D721Med (cell line): ENCODE measurements around the gene TEX261.
"Not testable (repeated sequence)": the region's sequence is repeated elsewhere in the genome, so short reads cannot be mapped to it uniquely, and the experiment has no call there.

ENCODE experiments used
- DNase-seq: peaks from one replicate; pipeline ENCODE4 v3.0.0; 2011; ENCODE audit warnings: low spot score; ENCODE audit not compliant: insufficient read length
- FAIRE-seq: peaks from 2 replicates; lab custom pipeline; 2011; peaks lifted over from hg19 to GRCh38; lab: Jason Lieb, UNC
- CTCF ChIP-seq: IDR thresholded peaks from 2 replicates; pipeline ENCODE4 v1.5.1; 2012; ENCODE audit warnings: mild to moderate bottlenecking, control low read depth; ENCODE audit not compliant: insufficient read depth; ENCODE audit errors: missing control alignments

The TEX261 gene

DNA sequence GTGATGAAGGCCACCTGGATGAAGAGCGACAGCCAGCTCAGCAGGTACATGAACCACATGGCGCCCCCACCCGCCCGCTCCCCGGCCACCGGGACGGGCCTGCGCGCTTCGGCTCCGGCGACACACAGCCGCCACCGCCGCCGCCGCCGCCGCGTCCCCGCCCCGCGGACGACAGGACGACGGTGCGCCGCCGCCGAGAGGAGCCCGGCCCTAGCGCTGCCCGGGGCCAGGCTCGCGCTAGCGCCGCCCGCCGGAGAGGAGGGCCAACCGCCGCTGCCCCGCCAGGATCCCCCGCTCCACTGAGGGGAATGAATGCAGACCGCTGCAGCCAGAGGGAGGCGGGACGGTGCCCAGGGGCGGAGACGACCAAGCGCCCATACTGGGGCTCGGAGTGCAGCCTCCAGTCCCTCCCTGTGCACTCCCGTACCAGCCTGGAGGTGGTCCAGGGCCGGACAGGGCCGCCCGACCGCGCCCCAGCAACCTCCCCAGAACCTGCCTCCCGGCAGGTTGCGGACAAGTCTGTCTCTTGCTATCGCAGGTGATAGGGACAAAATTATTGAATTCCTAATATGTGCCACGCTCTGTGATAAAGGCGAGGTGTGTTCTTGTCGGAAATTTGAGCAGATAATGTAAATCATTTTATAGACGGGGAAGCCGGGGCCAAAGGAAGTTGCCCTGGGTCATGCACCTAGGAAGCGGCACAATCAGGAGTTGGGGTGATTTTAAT lies at the start of gene TEX261:
TEX261 (minus strand) TSS at position 175 of the 727 bp plus-strand sequence; CDS start at position 59, 116 bp downstream.
- peak; percentile 68 for TF ChIP-seq CTCF

GRCh38 chr2:71043531-71044407 lies 49.1 kb upstream of the TEX261 start:
- TF ChIP-seq CTCF: no peak
- FAIRE-seq (no peak), DNase-seq (no peak)

More for the DNA sequence above, at the start of gene TEX261:
- peak; percentile 81 for DNase-seq
- no peak for FAIRE-seq

DNA sequence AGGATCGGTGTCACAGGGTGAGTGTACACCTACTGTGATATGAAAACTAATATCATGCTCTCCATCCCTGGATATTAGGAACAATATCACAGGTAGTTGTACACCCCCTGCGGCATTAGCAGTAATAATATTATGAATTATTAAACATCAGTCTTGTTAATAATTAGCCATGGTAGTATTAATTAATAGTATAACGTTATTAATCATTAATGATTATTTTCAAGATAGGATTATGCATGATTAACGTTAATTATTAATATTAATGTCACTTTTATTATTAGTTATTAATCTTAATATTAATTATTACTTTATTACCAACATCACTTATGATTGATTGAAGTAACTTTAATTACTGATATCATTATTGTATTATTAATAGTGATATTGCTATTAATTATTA lies 47.6 kb upstream of the TEX261 start:
- no peak for TF ChIP-seq CTCF
- DNase-seq (no peak), FAIRE-seq (no peak)

GRCh38 chr2:71036296-71036695 lies 41.6 kb upstream of the TEX261 start:
- not testable (repeated sequence) for DNase-seq, FAIRE-seq

DNA sequence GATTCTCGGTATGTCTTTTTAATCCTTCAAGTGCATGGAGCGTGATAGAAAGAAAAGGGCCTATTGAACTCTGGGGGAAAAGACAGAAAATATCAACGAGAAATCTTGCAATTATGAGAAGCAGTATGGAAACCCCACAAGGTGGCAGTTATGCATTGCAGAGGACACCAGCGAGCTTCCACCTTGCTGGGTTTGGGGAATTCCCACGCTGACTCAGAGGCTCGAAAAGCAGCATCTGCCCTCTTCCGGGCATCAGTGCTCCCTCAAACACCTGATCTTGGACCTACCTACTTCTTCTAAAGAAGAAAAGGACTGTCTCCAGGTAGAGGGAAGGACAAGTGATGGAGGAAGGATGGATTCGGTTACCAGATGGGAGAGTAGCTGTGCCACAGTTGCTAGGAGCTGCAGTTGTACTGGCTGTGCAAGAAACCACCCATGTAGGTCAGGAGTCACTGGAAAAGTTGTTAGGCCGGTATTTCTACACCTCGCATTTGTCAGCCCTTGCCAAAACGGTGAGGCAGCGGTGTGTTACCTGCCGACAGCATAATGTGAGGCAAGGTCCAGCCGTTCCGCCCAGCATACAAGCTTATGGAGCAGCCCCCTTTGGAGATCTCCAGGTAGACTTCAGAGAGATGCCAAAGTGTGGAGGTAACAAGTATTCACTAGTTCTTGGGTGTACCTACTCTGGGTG lies 29.0 kb upstream of the TEX261 start:
- DNase-seq, FAIRE-seq: not testable (repeated sequence)

DNA sequence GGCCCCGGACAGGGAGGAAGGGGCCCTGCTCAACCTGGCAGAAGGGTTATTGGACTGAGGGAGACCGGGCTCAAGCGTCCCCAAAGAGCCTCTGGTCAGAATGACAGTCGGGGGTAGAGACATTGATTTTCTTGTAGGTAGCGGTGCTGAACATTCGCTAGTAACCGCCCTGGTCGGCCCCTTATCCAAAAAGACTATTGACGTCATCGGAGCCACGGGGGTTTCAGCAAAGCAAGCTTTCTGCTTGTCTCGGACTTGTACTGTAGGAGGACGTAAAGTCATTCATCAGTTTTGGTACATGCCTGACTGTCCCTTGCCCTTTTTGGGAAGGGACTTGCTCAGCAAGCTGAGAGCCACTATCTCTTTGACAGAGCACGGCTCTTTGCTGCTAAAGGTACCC lies 26.7 kb upstream of the TEX261 start:
- FAIRE-seq, DNase-seq: not testable (repeated sequence)

DNA sequence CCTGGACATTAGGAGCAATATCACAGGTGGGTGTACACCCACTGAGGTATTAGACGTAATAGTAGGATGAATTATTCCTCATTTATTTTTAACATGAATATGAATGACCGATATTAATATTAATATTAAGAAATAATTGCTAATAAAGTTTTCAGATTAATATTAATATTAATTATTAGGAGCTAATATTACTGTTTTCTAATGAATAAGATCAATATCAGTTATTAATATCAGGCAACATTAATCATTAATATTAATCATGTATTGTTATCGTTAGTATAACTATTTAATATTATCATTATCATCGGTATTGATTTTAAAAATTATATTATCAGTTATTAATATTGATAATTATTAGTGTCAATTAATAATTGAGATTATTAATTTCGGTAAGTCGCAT lies 25.3 kb upstream of the TEX261 start:
- not testable (repeated sequence) for FAIRE-seq, DNase-seq

DNA sequence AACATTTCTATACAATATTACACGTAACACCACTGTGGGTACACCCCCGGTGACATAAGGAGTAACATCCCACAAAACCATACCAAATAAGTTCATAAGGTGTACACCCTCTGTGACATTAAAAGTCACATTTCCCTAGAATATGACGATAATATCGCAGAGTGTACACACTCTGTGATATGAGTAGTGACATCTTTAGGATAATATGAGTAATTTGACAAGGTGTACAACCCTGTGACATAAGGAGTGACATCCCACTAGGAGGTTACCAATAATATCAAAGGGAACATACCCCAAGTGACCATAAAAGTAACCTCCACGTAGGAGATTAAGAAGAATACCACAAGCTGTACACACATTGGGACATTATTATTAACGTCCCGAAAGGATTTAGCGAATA lies 24.0 kb upstream of the TEX261 start:
- TF ChIP-seq CTCF: no peak
- no peak for FAIRE-seq

DNA sequence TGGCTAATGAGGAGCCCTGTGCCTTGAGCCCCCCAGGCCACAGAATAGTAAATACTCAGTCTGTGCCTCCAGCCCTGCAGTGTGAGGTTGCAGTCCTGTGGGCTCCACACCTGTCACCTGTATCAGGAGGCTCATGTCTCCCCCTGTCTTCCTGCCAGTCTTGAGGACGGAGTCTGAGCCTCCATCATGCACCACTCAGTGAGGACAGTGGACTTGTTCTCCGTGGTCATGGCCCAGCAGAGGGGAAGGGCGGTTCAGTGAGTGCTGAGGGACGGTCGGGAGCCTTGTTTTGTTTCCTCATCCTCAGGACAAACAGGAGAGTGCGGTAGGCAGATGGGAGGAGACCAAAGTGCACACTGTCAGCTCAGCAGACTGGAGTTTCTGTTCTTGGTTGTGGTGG lies 17.1 kb upstream of the TEX261 start:
- not testable (repeated sequence) for FAIRE-seq

More for the DNA sequence above, 24.0 kb upstream of the TEX261 start:
- DNase-seq: no peak

More for the DNA sequence above, 17.1 kb upstream of the TEX261 start:
- DNase-seq: not testable (repeated sequence)
